Left ventricle myocardium inferior (tissue), 1 donor: ENCODE results near the gene LMTK2. TPM values are rescaled to one million over a fixed set of nuclear protein-coding genes. Genes with fewer than 3 reads are reported as not detected.

ENCODE experiments used
- DNase-seq: peaks from one replicate; pipeline ENCODE4 v3.0.0-alpha.2; 2020
- H3K27ac ChIP-seq: fragments of 200-600 bp; replicated peaks from 2 replicates; pipeline ENCODE4 v1.8.0; 2021
- H3K27me3 ChIP-seq: fragments of 200-600 bp; 2 replicates; pipeline ENCODE4 v1.8.0; 2021; ENCODE audit warnings: low read depth
- H3K36me3 ChIP-seq: fragments of 200-600 bp; 2 replicates; pipeline ENCODE4 v1.8.0; 2021
- H3K4me1 ChIP-seq: fragments of 200-600 bp; 2 replicates; pipeline ENCODE4 v1.8.0; 2021
- H3K4me3 ChIP-seq: fragments of 200-600 bp; 2 replicates; pipeline ENCODE4 v1.8.0; 2021; ENCODE audit warnings: mild to moderate bottlenecking, moderate library complexity
- H3K9me3 ChIP-seq: fragments of 200-600 bp; replicated peaks from 2 replicates; pipeline ENCODE4 v1.8.0; 2021
- intact Hi-C: fragments of 100-400 bp; cut with micrococcal nuclease; formaldehyde crosslinking; loops from one replicate; pipeline ENCODE4 v1.11.0; 2022
- total RNA-seq: library from RNA; stranded (reverse); fragmentation: NEBNext Ultra II Directional; extraction: Animal tissue kit (Norgen Biotek cat#: 25700); gene quantifications from one replicate; pipeline ENCODE4 v1.2.1, GENCODE V29; 2021
- TF ChIP-seq, protein P1 (sequence below): fragments of 200-600 bp; IDR thresholded peaks from 2 replicates; pipeline ENCODE4 v1.8.0; 2021; ENCODE audit warnings: antibody characterized with exemption, mild to moderate bottlenecking, borderline replicate concordance
- donor health status: DM: no; HTN: yes; CAD: no; lungs with severe emphysema.

Gene LMTK2
- total RNA-seq, 1 donor from 2014 or later = 26.9 TPM

DNA sequence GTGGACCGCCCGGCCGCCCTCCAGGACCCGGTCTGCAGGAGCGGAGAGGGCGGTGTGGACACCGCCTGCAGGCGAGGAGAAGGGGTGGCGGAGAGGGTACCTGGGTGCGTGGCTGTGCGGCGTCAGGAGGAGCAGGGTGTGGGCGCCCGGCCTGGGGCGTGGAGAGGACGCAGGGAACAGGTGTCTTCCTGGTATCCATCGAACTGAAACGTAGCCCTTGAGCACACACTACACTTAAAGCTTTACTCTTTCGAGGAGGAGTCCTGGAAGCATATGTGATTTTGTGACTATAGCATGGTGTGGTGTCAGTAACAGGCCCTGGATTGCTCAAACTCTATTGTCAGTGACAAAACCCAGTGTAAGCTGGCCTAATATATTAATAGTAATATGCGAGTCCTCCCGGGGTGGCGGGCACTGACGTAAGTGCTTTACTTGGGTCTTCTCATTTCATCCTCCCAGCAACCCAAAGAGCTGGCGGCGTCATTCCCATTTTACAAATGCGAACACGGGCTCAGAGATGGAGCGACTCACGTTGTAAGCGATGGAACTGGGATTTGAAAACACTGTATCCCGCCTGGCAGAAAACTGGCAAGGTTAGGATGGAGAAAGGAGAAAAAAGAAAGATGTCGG lies 145.9 kb downstream of the LMTK2 start:
- intact Hi-C loops = no loop called here

DNA sequence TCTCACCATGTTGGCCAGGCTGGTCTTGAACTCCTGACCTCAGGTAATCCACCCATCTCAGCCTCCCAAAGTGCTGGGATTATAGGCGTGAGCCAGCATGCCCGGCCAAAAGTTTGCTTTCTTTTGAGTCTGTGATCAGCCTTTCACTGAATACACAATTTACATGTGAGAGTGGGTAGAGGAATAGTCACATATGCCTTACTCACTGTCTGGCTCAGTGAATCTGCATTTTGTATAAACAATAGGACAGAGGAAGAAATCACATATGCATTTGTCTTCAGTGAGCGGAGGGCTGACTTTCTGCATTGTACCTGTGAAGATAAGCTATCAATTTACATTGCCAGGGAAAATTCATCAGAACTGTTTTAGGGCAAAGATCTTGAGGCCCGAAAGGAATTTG lies 147.9 kb downstream of the LMTK2 start:
- no peak overlapping the region for H3K4me3 ChIP-seq
- intact Hi-C loops = no loop called here
- peaks cover 38% of the 10 kb centered on the region for H3K4me1 ChIP-seq
- H3K27me3 ChIP-seq = no peaks in the 10 kb centered on the region
- peaks cover 17% of the 10 kb centered on the region for H3K36me3 ChIP-seq
- no peak for DNase-seq
- no peaks in the 10 kb centered on the region for H3K9me3 ChIP-seq
- TF ChIP-seq, protein P1, sequence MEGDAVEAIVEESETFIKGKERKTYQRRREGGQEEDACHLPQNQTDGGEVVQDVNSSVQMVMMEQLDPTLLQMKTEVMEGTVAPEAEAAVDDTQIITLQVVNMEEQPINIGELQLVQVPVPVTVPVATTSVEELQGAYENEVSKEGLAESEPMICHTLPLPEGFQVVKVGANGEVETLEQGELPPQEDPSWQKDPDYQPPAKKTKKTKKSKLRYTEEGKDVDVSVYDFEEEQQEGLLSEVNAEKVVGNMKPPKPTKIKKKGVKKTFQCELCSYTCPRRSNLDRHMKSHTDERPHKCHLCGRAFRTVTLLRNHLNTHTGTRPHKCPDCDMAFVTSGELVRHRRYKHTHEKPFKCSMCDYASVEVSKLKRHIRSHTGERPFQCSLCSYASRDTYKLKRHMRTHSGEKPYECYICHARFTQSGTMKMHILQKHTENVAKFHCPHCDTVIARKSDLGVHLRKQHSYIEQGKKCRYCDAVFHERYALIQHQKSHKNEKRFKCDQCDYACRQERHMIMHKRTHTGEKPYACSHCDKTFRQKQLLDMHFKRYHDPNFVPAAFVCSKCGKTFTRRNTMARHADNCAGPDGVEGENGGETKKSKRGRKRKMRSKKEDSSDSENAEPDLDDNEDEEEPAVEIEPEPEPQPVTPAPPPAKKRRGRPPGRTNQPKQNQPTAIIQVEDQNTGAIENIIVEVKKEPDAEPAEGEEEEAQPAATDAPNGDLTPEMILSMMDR = no peak
- H3K27ac ChIP-seq = no peak overlapping the region

More for the DNA sequence above, 145.9 kb downstream of the LMTK2 start:
- H3K9me3 ChIP-seq = no peaks in the 10 kb centered on the region
- peaks cover 58% of the 10 kb centered on the region for H3K4me1 ChIP-seq
- peaks cover 13% of the 10 kb centered on the region for H3K36me3 ChIP-seq
- TF ChIP-seq, protein P1 = no peak
- no peak for DNase-seq
- H3K27me3 ChIP-seq = no peaks in the 10 kb centered on the region
- peak overlapping the region; percentile 90 for H3K4me3 ChIP-seq
- peak overlapping the region; percentile 91 for H3K27ac ChIP-seq

DNA sequence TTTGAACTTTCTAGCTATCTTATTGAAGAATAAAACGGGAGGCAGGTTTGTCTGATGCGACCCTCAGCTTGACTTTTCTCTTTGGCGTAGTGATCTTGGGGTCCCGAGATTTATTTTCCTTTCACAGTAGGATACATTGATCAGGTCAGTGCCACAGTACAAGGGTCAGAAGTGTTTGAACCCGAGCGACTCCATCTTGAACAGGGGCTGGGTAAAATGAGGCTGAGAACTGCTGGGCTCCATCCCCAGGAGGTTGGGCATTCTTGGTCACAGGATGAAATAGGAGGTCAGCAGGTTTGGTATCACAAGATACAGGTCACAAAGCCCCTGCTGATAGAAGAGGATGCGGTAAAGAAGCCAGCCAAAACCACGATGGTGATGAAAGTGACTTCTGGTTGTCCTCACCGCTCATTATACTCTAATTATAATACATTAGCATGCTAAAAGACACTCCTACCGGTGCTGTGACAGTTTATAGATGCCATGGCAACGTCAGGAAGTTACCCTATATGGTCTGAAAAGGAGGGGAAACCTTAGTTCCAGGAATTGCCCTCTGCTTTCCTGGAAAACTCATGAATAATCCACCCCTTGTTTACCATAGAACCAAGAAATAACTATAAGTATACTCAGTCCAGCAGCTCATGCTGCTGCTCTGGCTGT lies 148.4 kb downstream of the LMTK2 start:
- Histone ChIP-seq H3K9me3 (no peaks in the 10 kb centered on the region), H3K27me3 (no peaks in the 10 kb centered on the region), H3K4me1 (peaks cover 33% of the 10 kb centered on the region), H3K36me3 (peaks cover 17% of the 10 kb centered on the region), H3K27ac (no peak overlapping the region), H3K4me3 (no peak overlapping the region)
- DNase-seq = no peak
- TF ChIP-seq, protein P1 = no peak
- intact Hi-C loops = no loop called here

DNA sequence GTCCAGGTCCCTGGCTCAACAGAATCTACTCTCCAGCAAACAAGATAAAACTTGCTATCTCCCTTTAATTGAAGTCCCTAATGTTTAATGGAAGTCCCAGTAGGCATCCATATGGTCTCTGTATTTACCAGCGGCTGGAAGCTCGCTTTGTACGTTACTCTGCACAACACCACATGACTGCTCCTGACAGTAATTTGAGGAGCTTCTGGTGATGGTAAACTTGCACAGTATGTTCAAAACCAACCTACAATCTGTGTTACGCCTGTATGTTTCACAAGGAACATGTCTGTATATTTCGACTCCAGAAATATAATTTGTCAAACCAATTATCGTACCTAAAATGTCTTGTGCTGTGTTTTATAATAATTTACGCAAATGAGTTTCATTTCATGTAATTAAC lies 149.8 kb downstream of the LMTK2 start:
- H3K9me3 ChIP-seq = no peaks in the 10 kb centered on the region
- TF ChIP-seq, protein P1 = no peak
- no peaks in the 10 kb centered on the region for H3K27me3 ChIP-seq
- no peak overlapping the region for H3K4me3 ChIP-seq
- H3K4me1 ChIP-seq = peaks cover 19% of the 10 kb centered on the region
- no peak for DNase-seq
- peaks cover 26% of the 10 kb centered on the region for H3K36me3 ChIP-seq
- H3K27ac ChIP-seq = no peak overlapping the region
- intact Hi-C loops = no loop called here

DNA sequence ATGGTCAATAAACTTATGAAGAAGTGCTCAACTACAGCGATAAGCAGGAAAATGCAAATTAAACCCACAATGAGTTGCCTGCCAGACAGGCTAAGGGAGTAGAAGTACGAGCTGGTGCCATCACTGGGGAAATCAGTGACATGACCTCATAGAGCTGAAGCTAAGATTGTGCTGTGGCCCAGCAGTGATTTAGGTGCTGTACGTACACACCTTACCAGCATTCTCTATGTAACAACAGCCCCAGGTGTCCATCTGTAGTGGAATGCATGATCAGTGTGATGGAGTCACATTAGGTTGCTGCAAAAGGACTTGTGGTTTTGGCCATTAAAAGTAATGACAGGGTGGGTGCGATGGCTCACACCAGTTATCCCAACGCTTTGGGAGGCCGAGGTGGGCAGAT lies 151.0 kb downstream of the LMTK2 start:
- no peaks in the 10 kb centered on the region for H3K9me3 ChIP-seq
- H3K36me3 ChIP-seq = peaks cover 26% of the 10 kb centered on the region
- H3K27me3 ChIP-seq = no peaks in the 10 kb centered on the region
- no peak overlapping the region for H3K27ac ChIP-seq
- intact Hi-C loops = no loop called here
- no peak overlapping the region for H3K4me3 ChIP-seq
- peaks cover 9% of the 10 kb centered on the region for H3K4me1 ChIP-seq
- TF ChIP-seq, protein P1 = no peak
- no peak for DNase-seq

Other genes starting within 250 kb of the LMTK2 start
- gene ASNS, start 234.5 kb upstream of the LMTK2 start, total RNA-seq = 6.7 TPM
- gene OCM2, start 116.7 kb upstream of the LMTK2 start, total RNA-seq = not detected
- gene BHLHA15, start 104.6 kb downstream of the LMTK2 start, total RNA-seq = not detected
- 17.3 TPM for gene TECPR1, start 145.4 kb downstream of the LMTK2 start, total RNA-seq
- 201 TPM for gene BRI3, start 174.8 kb downstream of the LMTK2 start, total RNA-seq